ENCODE results near the gene LMOD1.

GRCh38 chr1:201883786-201884185 is 62.6 kb downstream of the LMOD1 start:
- TF ChIP-seq POLR2A (IDR thresholded peaks at IDR 0.05; ENCODE audit: low read depth, low read length) (no peak), TAF1 (IDR thresholded peaks at IDR 0.05; ENCODE audit: borderline replicate concordance, low read depth, low read length) (no peak), POLR2AphosphoS5 (IDR thresholded peaks at IDR 0.05; ENCODE audit: low read depth, low read length) (no peak)

All from GM12892 (cell line).